Activated naive CD8-positive, alpha-beta T cell treated with anti-CD3 and anti-CD28 coated beads, Interleukin-2, amount 10 ng/mL, durations not matched to agents 7 days and 5 days (primary cell): Measurements from ENCODE around the gene OTP. TPM values are rescaled to one million over a fixed set of nuclear protein-coding genes. Genes with fewer than 3 reads are reported as not detected.

Experiments
- ATAC-seq: fragments of 150-1000 bp; cut with Tn5 transposase; one replicate; pipeline ENCODE4 v1.10.0; 2021; ENCODE audit warnings: low read depth, moderate library complexity
- POLR2A ChIA-PET: fragments of 350-600 bp; sonication (Branson Sonifier 250); formaldehyde crosslinking; loops from one replicate; lab custom pipeline; 2021; ENCODE audit warnings: antibody characterized with exemption; lab: Charles Lee
- DNase-seq: peaks from one replicate; pipeline ENCODE4 v3.0.0; 2021
- H3K27ac Mint-ChIP-seq: one replicate; pipeline ENCODE4 v1.8.0; 2022; ENCODE audit warnings: mild to moderate bottlenecking, mixed read lengths
- H3K27me3 Mint-ChIP-seq: one replicate; pipeline ENCODE4 v1.8.0; 2022; ENCODE audit warnings: mild to moderate bottlenecking, moderate library complexity, mixed read lengths
- H3K36me3 Mint-ChIP-seq: one replicate; pipeline ENCODE4 v1.8.0; 2021; ENCODE audit warnings: mild to moderate bottlenecking, mixed read lengths
- H3K4me1 Mint-ChIP-seq: one replicate; pipeline ENCODE4 v1.8.0; 2021; ENCODE audit warnings: mixed read lengths
- H3K4me3 Mint-ChIP-seq: one replicate; pipeline ENCODE4 v1.8.0; 2022; ENCODE audit warnings: mild to moderate bottlenecking, moderate library complexity, mixed read lengths
- H3K9me3 Mint-ChIP-seq: one replicate; pipeline ENCODE4 v1.8.0; 2021; ENCODE audit warnings: mixed read lengths
- total RNA-seq, 2 experiments: library from RNA; stranded (reverse); gene quantifications; one replicate each; pipeline ENCODE4 v1.2.3, GENCODE V29; 2021

Gene OTP
- total RNA-seq, 2 experiments from 2014 or later, result not detected

DNA sequence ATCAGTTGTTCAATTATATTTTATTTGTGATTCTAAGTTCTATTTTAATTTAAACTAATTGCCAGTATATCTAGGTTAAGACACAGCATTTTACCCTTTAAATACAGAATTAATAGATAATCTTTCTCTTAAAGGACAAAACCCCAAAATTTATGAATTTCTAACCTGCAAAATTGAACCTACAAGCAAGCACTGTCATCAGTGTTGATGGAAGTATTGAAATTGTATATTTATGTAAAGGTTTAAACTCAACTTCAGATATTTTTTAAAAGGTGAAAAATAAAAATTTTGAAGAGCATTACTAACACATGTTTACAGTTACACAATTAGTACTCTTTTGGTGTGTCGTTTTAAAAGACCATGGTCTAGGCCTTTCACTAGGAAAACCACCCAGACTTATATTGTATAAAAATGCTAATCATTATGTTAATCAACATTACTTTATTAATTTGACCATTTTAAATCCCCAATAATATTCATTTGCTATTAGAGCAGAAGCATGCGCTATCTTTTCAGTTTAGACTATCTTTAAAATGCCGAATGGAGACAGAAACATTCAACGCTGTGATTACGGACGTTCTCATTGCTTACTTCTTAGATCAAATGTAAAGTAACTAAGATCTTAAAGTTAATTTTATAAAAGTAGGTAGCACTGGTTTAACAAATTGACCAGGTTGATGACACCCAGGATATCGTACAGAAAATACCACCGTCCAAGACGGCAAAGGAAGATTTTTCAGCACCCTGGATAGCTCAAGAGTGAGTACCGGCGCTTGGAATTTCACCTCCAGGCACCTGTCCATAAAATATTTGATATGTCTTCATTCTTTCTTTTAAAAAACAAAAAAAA is 3.2 kb downstream of the OTP start:
- peaks cover 15% of the 10 kb centered on the region for H3K4me1 Mint-ChIP-seq
- POLR2A ChIA-PET, result interaction anchor here (0.7 kb wide), 1 partner anchor 184 kb away, joined by 4 read pairs; no protein-coding TSS in a partner anchor
- DNase-seq (no peak), ATAC-seq (no peak)
- no peak overlapping the region for H3K27ac Mint-ChIP-seq
- peaks cover 86% of the 10 kb centered on the region for H3K27me3 Mint-ChIP-seq
- H3K9me3 Mint-ChIP-seq, result peaks cover 11% of the 10 kb centered on the region
- H3K4me3 Mint-ChIP-seq, result no peak overlapping the region
- no peaks in the 10 kb centered on the region for H3K36me3 Mint-ChIP-seq

DNA sequence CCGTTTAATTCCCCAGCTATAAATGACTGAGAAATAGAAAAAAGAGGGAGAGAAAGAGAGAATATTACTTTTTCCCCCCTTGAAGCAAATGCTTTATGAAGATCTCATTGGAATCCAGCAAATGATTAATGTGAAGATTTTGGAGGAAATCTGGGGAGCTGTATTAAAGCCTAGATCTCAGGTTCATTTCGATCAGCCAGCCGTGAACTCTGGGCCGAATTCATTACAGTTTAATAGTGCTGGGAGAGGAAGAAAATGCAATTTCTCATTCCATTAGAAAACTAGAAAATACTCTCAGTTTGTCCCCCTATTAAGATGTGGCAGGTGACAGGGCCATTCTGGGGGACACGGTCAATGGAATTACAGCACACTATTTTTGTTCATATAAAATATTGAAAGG is 4.8 kb downstream of the OTP start:
- no peak overlapping the region for H3K4me3 Mint-ChIP-seq
- peaks cover 1% of the 10 kb centered on the region for H3K36me3 Mint-ChIP-seq
- H3K27me3 Mint-ChIP-seq, result peaks cover 83% of the 10 kb centered on the region
- POLR2A ChIA-PET, result interaction anchor here (0.8 kb wide), 1 partner anchor 141 kb away, joined by 3 read pairs; no protein-coding TSS in a partner anchor
- no peak for ATAC-seq
- H3K4me1 Mint-ChIP-seq, result peaks cover 19% of the 10 kb centered on the region
- peaks cover 11% of the 10 kb centered on the region for H3K9me3 Mint-ChIP-seq
- DNase-seq, result no peak
- no peak overlapping the region for H3K27ac Mint-ChIP-seq

DNA sequence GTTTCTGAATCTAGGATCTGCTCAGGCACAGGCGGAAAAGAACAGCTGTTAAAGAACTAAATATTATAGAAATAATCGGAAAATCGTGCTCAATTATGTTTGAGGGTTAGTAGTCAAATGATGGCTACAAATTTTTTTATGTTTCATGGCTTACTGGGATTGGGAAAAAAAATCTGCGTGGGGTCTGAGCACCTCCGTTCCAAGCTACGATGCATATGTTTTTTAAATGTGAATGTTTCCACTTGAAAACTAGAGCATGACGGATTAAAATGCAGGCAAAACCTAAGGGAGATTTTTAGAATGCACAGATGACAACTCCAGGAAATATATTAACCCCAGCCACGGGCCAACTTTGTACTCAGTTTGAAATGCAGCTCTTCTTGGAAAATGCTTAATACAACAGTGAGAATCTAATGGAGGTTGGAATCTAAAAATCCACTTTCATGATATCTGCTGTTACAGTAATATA is 5.3 kb downstream of the OTP start:
- no peak for DNase-seq
- H3K27me3 Mint-ChIP-seq, result peaks cover 85% of the 10 kb centered on the region
- peaks cover 21% of the 10 kb centered on the region for H3K4me1 Mint-ChIP-seq
- H3K4me3 Mint-ChIP-seq, result no peak overlapping the region
- POLR2A ChIA-PET, result no interaction called here
- H3K36me3 Mint-ChIP-seq, result peaks cover 1% of the 10 kb centered on the region
- ATAC-seq, result no peak
- H3K9me3 Mint-ChIP-seq, result peaks cover 11% of the 10 kb centered on the region
- H3K27ac Mint-ChIP-seq, result no peak overlapping the region

DNA sequence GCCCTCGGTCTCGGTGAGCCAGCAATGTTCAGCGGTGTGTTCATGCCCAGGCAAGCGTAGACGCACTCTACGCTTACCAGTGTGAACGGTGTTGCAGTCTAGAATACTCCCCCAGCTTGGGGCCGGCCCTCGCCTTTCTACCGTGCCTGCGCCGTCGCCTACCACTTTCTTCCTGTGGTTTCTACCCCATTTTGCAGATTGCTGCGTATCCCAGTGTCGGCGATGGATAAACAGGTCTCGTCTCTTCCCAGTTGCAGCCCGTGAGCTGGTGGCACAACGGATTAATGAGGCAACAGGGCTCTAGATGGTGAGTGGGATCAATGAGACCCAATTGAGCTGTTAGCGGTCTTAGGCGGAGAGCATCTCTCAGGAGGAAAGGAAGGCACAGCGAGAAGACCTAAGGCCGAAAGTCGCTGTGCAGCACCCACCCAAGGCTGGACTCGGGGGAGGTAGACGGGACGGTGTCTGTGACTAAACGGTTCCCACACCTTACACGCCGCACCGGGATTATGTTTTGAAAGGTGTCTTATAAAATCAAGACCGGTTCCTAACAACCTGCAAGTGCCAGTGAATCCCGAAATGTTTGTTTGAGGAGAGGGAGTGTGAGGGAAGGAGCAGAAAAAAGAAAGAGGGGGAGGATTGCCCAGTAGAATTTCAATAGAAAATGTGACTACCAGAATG is 5.8 kb downstream of the OTP start:
- H3K4me3 Mint-ChIP-seq, result no peak overlapping the region
- DNase-seq (no peak), ATAC-seq (no peak)
- POLR2A ChIA-PET, result no interaction called here
- peaks cover 82% of the 10 kb centered on the region for H3K27me3 Mint-ChIP-seq
- peaks cover 18% of the 10 kb centered on the region for H3K4me1 Mint-ChIP-seq
- peaks cover 1% of the 10 kb centered on the region for H3K36me3 Mint-ChIP-seq
- H3K9me3 Mint-ChIP-seq, result peaks cover 11% of the 10 kb centered on the region
- no peak overlapping the region for H3K27ac Mint-ChIP-seq

DNA sequence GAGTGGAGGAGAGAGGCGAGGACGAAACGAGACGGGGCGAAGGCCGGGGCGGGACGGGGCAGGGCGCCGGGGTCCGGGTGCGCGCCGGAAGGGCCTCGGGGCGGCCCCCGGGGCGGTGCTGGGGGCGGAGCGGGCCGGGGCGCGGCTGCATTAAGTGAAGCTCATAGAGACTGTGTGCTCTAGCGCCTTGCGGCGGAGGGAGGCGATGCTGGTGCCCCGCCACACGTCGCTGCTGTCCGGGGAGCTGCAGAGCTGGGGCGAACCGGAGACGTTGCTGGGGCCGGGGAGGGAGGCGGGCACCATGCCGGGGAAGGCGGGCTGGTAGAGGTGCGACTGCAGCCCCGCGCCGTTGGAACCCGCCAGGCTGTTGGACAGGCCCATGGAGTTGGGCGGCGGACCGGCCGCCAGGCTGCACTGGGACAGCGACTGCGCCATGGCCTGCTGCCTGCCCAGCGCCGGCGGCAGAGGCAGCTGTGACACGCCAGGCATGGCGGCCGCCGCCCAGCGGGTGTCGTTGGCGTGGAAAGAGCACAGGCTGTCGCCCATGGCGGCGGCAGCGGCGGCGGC is 8.3 kb downstream of the OTP start:
- peak; percentile 91 for ATAC-seq
- Mint-ChIP-seq H3K4me3 (peak overlapping the region; percentile 84), H3K9me3 (peaks cover 5% of the 10 kb centered on the region), H3K4me1 (peaks cover 14% of the 10 kb centered on the region), H3K27me3 (peaks cover 83% of the 10 kb centered on the region), H3K36me3 (peaks cover 1% of the 10 kb centered on the region), H3K27ac (no peak overlapping the region)
- POLR2A ChIA-PET, result no interaction called here
- DNase-seq, result peak; percentile 70

DNA sequence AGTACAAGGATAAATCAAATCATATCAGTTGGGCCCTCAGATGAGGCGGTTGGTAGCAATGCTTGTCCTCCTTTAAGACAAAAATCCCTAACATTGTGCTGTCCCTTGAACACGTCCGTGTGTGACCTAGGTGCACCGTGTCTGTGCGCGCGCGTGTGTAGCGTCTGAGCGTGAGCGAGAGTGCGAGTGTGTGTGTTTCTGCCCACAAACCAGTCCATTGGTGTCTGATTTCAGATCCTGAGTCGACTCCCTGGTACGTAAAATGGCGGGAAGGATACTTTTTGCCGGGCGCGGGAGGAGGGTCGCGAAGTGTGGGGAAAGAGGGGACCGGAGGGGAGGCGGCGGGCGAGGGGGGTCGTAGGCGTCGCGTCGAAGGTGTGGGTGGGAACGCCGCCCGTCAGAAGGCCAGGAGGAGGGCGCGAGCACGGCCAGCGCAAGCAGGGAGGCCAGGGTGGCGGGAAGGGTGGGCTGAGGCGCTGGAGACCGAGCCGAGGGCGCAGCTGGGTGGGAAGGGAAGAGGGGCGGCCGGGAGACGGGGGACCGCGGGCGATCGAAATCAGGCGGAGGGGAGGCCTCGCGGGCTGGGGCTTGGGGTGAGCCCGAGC is 8.9 kb downstream of the OTP start:
- Mint-ChIP-seq H3K4me3 (peak overlapping the region; percentile 83), H3K4me1 (peaks cover 14% of the 10 kb centered on the region), H3K36me3 (peaks cover 1% of the 10 kb centered on the region), H3K9me3 (peaks cover 5% of the 10 kb centered on the region), H3K27ac (peak overlapping the region; percentile 76), H3K27me3 (peaks cover 86% of the 10 kb centered on the region)
- POLR2A ChIA-PET, result no interaction called here
- ATAC-seq (no peak), DNase-seq (no peak)

DNA sequence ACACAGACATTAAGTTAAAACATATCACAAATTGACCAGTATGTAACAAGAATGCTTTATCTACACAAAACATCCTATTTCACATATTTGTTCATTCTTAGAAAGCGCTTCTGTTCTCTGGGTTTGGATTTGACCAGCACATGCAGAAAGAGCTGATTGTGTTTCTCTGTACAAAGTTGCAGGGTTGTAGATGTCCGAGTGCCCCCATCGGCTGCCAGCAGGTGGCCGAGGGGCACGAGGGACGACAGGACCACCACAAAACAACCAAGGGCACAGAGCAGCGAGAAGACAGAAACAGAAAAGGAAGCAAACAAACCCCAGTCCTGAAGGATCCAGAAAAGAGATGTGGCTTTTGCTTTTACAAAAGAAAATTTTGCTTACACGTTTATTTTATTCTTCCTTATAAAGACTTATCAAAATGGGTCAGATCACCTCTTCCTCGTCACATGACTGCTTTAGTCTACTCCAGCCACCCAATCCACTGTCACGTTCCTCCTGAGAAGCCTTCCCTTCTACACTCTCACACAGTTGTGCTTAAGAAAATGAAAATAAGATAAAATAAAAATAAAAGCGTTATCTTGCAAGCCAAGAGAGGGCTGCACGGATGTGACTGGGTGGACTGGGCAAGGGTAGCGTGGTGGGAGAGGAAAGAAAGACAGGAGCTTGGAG is 9.5 kb downstream of the OTP start:
- Mint-ChIP-seq H3K27me3 (peaks cover 87% of the 10 kb centered on the region), H3K36me3 (peaks cover 1% of the 10 kb centered on the region), H3K9me3 (peaks cover 5% of the 10 kb centered on the region), H3K4me1 (peaks cover 14% of the 10 kb centered on the region), H3K4me3 (peak overlapping the region; percentile 83), H3K27ac (peak overlapping the region; percentile 76)
- ATAC-seq (no peak), DNase-seq (no peak)
- POLR2A ChIA-PET, result no interaction called here

DNA sequence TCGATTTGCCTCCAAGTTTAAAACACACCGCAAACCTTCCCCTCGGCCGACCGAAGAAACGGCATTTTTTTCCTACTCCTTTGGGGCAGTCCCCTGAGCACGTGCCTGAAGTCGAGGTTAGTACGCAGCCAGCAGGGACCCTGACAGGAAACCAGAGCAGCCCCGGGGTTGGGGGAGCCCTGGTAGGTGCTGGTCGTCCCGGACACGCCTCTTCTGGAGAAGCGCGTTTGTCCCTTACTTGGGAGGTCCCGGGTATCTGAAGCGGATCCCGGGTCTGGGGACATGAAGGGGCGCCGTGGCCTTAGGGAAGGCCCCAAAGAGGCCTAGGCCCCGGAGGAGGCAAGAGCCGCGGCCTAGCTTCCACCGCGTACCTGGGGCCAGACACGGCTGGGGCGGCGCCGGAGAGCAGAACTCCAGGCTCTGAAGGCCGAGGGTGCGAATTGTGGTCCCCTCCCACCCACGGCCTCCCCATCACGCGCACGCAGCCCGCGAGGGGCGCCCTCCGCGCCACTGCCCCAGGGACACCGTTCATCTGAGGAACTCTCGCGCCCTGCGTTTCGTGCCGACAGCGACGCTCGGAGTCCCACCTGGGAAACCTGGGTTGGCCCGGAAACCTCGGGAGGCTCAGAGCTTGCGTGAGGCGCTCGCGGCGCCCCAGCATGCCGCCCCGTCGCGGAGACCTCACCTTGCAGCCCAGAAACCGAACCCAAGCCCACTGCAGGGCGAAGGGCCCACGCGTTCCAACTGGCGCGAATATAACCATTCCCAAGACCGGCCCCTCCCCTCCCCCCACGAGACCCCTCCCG is 10.4 kb downstream of the OTP start:
- ATAC-seq (no peak), DNase-seq (peak; percentile 31)
- peaks cover 87% of the 10 kb centered on the region for H3K27me3 Mint-ChIP-seq
- H3K9me3 Mint-ChIP-seq, result peaks cover 5% of the 10 kb centered on the region
- peaks cover 14% of the 10 kb centered on the region for H3K4me1 Mint-ChIP-seq
- H3K4me3 Mint-ChIP-seq, result no peak overlapping the region
- peaks cover 1% of the 10 kb centered on the region for H3K36me3 Mint-ChIP-seq
- H3K27ac Mint-ChIP-seq, result no peak overlapping the region
- POLR2A ChIA-PET, result no interaction called here

DNA sequence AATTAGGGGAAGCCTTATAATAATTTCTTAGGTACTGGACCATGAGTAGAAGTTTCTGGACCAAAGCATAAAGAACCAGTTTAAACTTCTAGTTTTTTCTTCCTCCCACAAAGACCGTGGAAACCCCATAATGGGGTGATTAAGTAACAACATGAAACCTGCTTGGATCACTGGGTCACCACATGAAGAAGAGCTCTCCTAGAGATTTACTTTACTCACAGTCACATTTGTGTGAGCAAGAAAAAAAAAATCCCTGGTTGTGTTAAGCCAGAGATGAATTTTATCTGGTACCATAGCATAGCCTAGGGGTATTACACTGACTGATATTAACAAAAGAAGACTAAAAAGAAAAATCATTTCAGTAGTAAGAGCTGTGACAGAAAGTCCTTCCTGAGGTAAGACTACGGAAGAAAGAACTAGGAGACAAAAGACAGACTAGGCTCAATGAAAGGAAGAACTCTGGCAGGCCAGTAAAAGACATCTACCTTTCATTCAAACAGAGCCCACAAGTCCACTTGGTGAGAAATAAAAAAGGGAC is 15.2 kb downstream of the OTP start:
- Mint-ChIP-seq H3K4me1 (no peaks in the 10 kb centered on the region), H3K27ac (no peak overlapping the region), H3K9me3 (peaks cover 1% of the 10 kb centered on the region), H3K36me3 (no peaks in the 10 kb centered on the region), H3K27me3 (peaks cover 57% of the 10 kb centered on the region), H3K4me3 (no peak overlapping the region)
- no peak for ATAC-seq
- DNase-seq, result no peak
- POLR2A ChIA-PET, result no interaction called here

DNA sequence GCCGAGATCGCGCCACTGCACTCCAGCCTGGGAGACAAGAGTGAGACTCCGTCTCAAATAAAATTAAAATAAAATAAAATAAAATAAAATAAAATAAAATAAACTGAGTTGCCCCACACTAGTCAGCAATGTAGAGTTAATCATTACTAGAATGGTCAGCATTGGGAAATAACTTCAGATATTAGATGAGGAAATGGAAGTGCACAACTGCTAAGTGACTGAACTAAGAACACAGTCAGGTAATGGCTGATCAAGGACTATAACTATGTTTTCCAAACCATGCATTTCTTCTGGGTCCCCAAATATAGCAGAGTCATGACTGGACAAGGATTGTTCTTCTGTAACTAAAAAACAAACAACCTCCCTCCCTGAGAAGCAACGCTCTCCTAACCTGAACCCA is 17.1 kb downstream of the OTP start:
- Mint-ChIP-seq H3K9me3 (peaks cover 1% of the 10 kb centered on the region), H3K4me3 (no peak overlapping the region), H3K27me3 (peaks cover 53% of the 10 kb centered on the region), H3K27ac (no peak overlapping the region), H3K4me1 (no peaks in the 10 kb centered on the region), H3K36me3 (no peaks in the 10 kb centered on the region)
- no peak for ATAC-seq
- no peak for DNase-seq
- POLR2A ChIA-PET, result no interaction called here

DNA sequence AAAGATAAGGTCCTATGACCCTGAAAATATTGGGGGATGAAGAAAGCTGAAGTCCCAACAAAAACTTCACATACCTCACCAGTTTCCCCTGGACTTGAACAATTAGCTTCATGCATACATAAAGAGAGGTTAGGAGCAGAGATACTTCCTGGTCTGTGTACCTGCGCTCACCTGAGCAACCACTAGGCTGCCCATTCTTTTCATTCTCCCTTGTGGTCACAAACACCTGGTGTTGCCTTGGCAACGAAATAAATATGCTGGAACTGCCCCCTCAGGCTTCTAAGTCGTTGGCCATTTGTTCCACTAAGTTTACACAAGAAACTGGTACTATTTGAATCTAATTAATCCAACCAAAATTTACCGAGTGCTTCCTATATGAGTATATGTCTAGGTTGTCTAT is 18.1 kb downstream of the OTP start:
- DNase-seq (no peak), ATAC-seq (no peak)
- no peaks in the 10 kb centered on the region for H3K9me3 Mint-ChIP-seq
- no peaks in the 10 kb centered on the region for H3K4me1 Mint-ChIP-seq
- POLR2A ChIA-PET, result no interaction called here
- H3K36me3 Mint-ChIP-seq, result no peaks in the 10 kb centered on the region
- no peak overlapping the region for H3K27ac Mint-ChIP-seq
- H3K4me3 Mint-ChIP-seq, result no peak overlapping the region
- peaks cover 45% of the 10 kb centered on the region for H3K27me3 Mint-ChIP-seq

DNA sequence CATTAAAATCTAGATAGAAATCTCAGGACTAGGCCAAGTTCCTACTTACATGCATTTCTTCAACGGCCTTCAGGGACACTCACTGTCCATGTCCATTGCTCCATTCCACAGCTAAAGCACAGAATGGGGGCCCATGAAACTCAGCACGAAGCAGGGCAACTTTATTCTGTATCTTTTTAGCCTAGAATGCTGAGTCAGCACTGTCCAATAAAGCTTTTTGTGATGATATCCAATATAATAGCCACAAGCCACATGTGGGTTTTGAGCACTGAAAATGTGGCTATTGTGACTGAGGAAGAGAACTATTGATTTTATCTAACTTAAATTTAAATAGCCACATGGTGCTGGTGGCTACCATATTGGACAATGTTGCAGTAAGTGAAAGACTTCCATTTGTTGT is 21.6 kb downstream of the OTP start:
- no peak overlapping the region for H3K4me3 Mint-ChIP-seq
- peaks cover 22% of the 10 kb centered on the region for H3K27me3 Mint-ChIP-seq
- no peak overlapping the region for H3K27ac Mint-ChIP-seq

More for the DNA sequence above, 21.6 kb downstream of the OTP start:
- ATAC-seq (no peak), DNase-seq (no peak)
- POLR2A ChIA-PET, result no interaction called here
- Mint-ChIP-seq H3K36me3 (no peaks in the 10 kb centered on the region), H3K9me3 (peaks cover 2% of the 10 kb centered on the region), H3K4me1 (no peaks in the 10 kb centered on the region)
